NCI-H128 (cell line): Measurements from ENCODE around the gene HSFX1.

Experiments used
- DNase-seq: peaks from one replicate; lab custom pipeline; 2025; ENCODE audit not compliant: unreplicated experiment; lab: John Stamatoyannopoulos, UW

Gene HSFX1

GRCh38 chrX:149803458-149804062, 29.7 kb downstream of the HSFX1 start:
- no peak for DNase-seq

GRCh38 chrX:149804102-149804501, 30.2 kb downstream of the HSFX1 start:
- no peak for DNase-seq

- no peak for DNase-seq
Measured at GRCh38 chrX:149807747-149808458, 34.0 kb downstream of the HSFX1 start.

- no peak for DNase-seq
Measured at GRCh38 chrX:149818652-149819051, 44.8 kb downstream of the HSFX1 start.

GRCh38 chrX:149819371-149819770, 45.5 kb downstream of the HSFX1 start:
- DNase-seq: no peak

- DNase-seq: no peak
Measured at GRCh38 chrX:149825424-149825823, 51.6 kb downstream of the HSFX1 start.
